PFSK-1 (cell line): ENCODE results near the gene LZIC.

Source experiments
- FOXP2 ChIP-seq: optimal IDR thresholded peaks from 2 replicates; pipeline ENCODE3; 2011; ENCODE audit warnings: borderline replicate concordance, control low read depth, inconsistent platforms; ENCODE audit not compliant: insufficient read depth; ENCODE audit errors: extremely low read length, extremely low read depth
- POLR2AphosphoS5 ChIP-seq: IDR thresholded peaks from 2 replicates; pipeline ENCODE4 v1.6.1; 2012; ENCODE audit warnings: low read depth, mild to moderate bottlenecking, control low read depth, low read length, moderate library complexity
- SIN3A ChIP-seq: IDR thresholded peaks from 2 replicates; pipeline ENCODE4 v1.6.1; 2012; ENCODE audit warnings: mild to moderate bottlenecking, low read length, moderate library complexity, borderline replicate concordance; ENCODE audit not compliant: insufficient read depth
- TAF1 ChIP-seq: IDR thresholded peaks from 2 replicates; pipeline ENCODE4 v1.6.1; 2012; ENCODE audit warnings: low read length, control low read depth, borderline replicate concordance; ENCODE audit not compliant: insufficient read depth
- TF ChIP-seq, protein P1 (sequence below), 2 experiments: IDR thresholded peaks; 2 replicates each; pipeline versions ENCODE4 v1.6.1 to v1.8.0; 2011 to 2012; ENCODE audit warnings: low read depth in 2 of 2, low read length in 2 of 2, control low read depth in 1 of 2, inconsistent platforms in 1 of 2, mild to moderate bottlenecking in 1 of 2, moderate library complexity in 1 of 2; ENCODE audit not compliant: insufficient read depth in 1 of 2

LZIC gene

DNA sequence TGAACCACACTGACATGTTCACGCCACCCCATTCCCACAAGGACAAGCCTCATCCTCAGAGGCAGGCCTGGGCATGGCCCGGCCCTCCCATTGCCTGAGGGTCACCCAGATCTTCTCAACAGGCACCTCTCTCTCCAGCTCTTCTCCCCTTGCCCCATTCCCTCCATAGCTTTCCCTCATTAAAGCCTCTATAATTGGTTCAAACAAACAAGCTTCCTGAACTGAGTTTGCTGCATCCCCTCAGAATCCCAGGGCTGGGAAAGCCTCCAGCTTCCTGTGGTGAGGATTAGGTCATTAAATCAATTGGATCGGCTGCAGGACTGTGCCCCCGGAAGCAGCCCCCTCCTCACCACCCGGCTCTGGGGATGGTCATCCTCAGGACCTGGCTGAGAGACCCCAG lies 52.0 kb downstream of the LZIC start:
- TF ChIP-seq POLR2AphosphoS5 (no peak), SIN3A (no peak), TAF1 (no peak), FOXP2 (no peak)
- TF ChIP-seq, protein P1, sequence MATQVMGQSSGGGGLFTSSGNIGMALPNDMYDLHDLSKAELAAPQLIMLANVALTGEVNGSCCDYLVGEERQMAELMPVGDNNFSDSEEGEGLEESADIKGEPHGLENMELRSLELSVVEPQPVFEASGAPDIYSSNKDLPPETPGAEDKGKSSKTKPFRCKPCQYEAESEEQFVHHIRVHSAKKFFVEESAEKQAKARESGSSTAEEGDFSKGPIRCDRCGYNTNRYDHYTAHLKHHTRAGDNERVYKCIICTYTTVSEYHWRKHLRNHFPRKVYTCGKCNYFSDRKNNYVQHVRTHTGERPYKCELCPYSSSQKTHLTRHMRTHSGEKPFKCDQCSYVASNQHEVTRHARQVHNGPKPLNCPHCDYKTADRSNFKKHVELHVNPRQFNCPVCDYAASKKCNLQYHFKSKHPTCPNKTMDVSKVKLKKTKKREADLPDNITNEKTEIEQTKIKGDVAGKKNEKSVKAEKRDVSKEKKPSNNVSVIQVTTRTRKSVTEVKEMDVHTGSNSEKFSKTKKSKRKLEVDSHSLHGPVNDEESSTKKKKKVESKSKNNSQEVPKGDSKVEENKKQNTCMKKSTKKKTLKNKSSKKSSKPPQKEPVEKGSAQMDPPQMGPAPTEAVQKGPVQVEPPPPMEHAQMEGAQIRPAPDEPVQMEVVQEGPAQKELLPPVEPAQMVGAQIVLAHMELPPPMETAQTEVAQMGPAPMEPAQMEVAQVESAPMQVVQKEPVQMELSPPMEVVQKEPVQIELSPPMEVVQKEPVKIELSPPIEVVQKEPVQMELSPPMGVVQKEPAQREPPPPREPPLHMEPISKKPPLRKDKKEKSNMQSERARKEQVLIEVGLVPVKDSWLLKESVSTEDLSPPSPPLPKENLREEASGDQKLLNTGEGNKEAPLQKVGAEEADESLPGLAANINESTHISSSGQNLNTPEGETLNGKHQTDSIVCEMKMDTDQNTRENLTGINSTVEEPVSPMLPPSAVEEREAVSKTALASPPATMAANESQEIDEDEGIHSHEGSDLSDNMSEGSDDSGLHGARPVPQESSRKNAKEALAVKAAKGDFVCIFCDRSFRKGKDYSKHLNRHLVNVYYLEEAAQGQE (IDR thresholded peaks at IDR 0.05; ENCODE audit: insufficient read depth in 1 of 2, low read depth in 2 of 2, low read length in 2 of 2) = no peak

DNA sequence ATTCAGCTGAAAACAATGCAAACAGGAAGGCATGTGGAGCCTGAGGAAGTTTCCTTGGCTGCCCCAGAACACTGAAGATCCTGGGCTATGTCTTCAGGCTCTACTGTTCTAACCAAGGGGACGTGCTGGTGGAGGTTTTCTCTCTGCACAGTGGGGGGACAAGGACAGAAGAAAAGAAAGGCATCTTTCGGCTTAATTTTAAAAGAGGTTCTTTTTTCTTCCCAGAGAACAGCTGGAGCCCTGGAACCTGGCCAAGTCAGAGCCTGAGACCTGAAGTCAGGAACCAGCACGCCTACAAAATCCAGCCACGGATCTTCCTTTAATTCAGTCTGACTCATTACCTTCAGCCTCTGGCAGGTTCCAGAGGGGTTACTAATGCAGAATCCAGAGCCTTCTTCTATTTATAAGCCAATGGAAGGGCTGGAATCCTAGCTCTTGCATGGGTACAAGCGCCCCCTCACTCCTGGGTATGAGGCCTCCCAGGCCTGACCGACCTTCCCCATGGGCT lies 52.9 kb downstream of the LZIC start:
- TF ChIP-seq TAF1 (no peak), FOXP2 (no peak), POLR2AphosphoS5 (no peak), SIN3A (no peak)
- TF ChIP-seq, protein P1 (IDR thresholded peaks at IDR 0.05; ENCODE audit: insufficient read depth in 1 of 2, low read depth in 2 of 2, low read length in 2 of 2) = no peak

DNA sequence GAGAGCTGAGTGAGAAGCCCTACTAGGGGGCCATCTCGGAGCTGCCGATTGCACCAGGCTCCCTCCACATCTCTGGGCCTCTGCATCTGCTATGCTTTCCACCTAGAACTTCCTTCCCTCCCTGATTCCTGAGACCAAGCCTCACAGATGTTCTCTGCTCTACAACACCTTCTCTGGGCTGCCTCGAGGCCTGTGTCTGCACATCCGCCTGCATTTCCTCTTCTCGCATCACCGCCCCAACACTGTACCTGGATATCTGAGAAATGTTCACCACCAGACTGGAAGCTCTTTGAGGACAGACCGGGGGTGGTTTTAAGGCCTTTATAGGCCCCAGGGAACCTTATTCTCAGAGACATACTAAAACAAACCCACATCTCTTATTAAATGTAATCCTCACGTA lies 53.8 kb downstream of the LZIC start:
- no peak for TF ChIP-seq FOXP2

DNA sequence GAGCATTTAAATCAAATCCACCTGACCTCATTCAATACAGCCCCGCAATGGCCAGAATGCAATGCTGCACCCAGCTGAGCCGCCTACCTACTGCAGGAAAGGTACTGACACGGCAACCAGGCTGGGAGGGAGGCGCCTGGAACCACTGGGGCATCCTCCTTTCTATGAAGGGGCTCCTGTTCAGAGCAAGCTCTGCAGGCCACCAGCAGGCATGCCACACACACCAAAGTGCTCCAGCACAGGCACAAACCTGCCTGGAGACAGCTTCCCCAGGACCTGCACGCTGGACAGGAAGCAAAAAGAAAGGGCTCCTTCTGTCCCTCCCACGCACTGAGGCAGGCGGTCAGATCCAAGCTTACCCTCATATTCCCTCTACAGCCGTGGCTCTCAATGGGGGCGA lies 54.3 kb downstream of the LZIC start:
- TF ChIP-seq, protein P1 (IDR thresholded peaks at IDR 0.05; ENCODE audit: insufficient read depth in 1 of 2, low read depth in 2 of 2, low read length in 2 of 2) = no peak
- TF ChIP-seq FOXP2 (no peak), SIN3A (no peak), TAF1 (no peak), POLR2AphosphoS5 (no peak)

DNA sequence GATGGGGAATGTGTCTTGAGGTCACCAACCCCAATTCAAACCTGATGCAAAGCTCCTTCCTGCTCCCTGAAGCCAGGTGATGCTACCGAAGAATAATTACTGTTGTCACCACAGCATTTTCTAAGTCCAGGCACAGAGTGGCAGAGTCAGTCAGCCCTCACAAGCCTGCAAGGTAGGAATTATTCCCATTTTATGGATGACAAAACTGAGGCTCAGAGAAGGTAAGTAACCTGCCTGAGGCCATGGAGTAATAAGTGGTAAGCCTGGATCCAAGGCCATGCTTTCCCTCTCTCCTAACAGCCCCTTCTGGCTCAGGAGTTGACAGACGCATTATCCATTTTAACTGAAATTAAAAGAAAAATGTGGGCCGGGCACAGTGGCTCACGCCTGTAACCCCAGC lies 56.1 kb downstream of the LZIC start:
- TF ChIP-seq, protein P1 (IDR thresholded peaks at IDR 0.05; ENCODE audit: insufficient read depth in 1 of 2, low read depth in 2 of 2, low read length in 2 of 2) = no peak
- TF ChIP-seq SIN3A (no peak), POLR2AphosphoS5 (no peak), FOXP2 (no peak), TAF1 (no peak)
